Spinal cord (tissue), 10 donors: ENCODE data around the gene PCGF3. TPM values are rescaled to one million over a fixed set of nuclear protein-coding genes. Genes with fewer than 3 reads are reported as not detected.

Source experiments
- DNase-seq, 6 donors: peaks; one replicate each; pipeline versions ENCODE4 v3.0.0 to v3.0.0-alpha.2; 2013 to 2015; ENCODE audit warnings: low spot score in 6 of 6, low read depth in 4 of 6
- H3K27ac ChIP-seq: one replicate; pipeline ENCODE4 v1.5.1; 2013; ENCODE audit warnings: low read depth, low read length, control low read depth
- H3K27me3 ChIP-seq: one replicate; pipeline ENCODE4 v1.6.1; 2013; ENCODE audit warnings: low read length; ENCODE audit not compliant: control insufficient read depth, insufficient read depth
- H3K36me3 ChIP-seq: one replicate; pipeline ENCODE4 v1.6.1; 2013; ENCODE audit warnings: low read length; ENCODE audit not compliant: control insufficient read depth, insufficient read depth
- H3K4me1 ChIP-seq: one replicate; pipeline ENCODE4 v1.6.1; 2013; ENCODE audit warnings: low read length; ENCODE audit not compliant: control insufficient read depth, insufficient read depth
- H3K4me3 ChIP-seq: one replicate; pipeline ENCODE4 v1.5.1; 2013; ENCODE audit warnings: low read depth, low read length, control low read depth
- H3K9me3 ChIP-seq: one replicate; pipeline ENCODE4 v1.6.1; 2013; ENCODE audit warnings: low read length; ENCODE audit not compliant: control insufficient read depth, insufficient read depth
- WGBS: methylation state at CpG from one replicate; pipeline ENCODE4 v1.1.5; 2013; ENCODE audit warnings: missing lambda C conversion rate; ENCODE audit not compliant: insufficient coverage; 5-methylcytosine and 5-hydroxymethylcytosine counted together
- polyA plus RNA-seq, 2 donors: library from polyadenylated mRNA; unstranded; fragments of 120-200 nt; gene quantifications; one replicate each; pipeline ENCODE4 v1.2.1, GENCODE V29; 2013; ENCODE audit not compliant: insufficient read length in 2 of 2
- total RNA-seq, 2 donors: library from RNA; depleted of rRNA in 1 of 2; stranded (reverse); fragments of 120-200 nt in 1 of 2; fragments of >200 nt in 1 of 2; gene quantifications; one replicate each; pipeline versions ENCODE4 v1.2.3 to v1.2.4, GENCODE V29; 2013 to 2014
- donor health status: healthy.

Gene PCGF3
- total and polyA plus RNA-seq, 4 donors: 40.4 to 80.2 (median 61.8) TPM

- peaks cover 12% of the 10 kb centered on the region for H3K4me1 ChIP-seq
- peaks cover 72% of the 10 kb centered on the region for H3K36me3 ChIP-seq
- H3K27ac ChIP-seq: no peak overlapping the region
- no peak overlapping the region for H3K4me3 ChIP-seq
- DNase-seq: no peak
- no peaks in the 10 kb centered on the region for H3K27me3 ChIP-seq
- H3K9me3 ChIP-seq: no peaks in the 10 kb centered on the region
- WGBS: 89% methylated on average over 12 of the region's 14 CpGs
These were observed 55.5 kb downstream of the PCGF3 start for GRCh38 chr4:761086-761485.

DNA sequence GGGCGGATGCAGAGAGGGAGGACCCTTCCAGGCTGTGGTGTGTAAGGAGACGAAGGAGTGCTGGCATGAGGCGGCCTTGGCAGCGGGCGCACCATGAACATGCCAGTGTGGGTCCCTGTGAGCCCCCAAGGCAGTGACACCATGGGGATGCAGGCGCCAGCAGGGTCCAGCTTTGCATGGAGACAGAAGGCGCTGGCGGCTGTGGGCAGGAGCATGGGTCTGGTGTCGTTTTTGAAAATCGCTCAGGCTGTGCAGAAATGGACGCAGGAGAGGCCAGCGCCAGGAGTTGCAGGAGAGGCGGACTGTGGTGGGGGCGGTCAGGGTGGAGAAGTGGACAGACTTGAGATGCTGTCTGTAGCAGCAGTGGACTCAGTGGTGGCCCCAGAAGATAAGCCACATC lies 56.1 kb downstream of the PCGF3 start:
- Histone ChIP-seq H3K4me3 (no peak overlapping the region), H3K9me3 (no peaks in the 10 kb centered on the region), H3K27me3 (no peaks in the 10 kb centered on the region), H3K27ac (no peak overlapping the region), H3K4me1 (peaks cover 12% of the 10 kb centered on the region), H3K36me3 (peaks cover 74% of the 10 kb centered on the region)
- 97% methylated on average over 13 of the region's 14 CpGs for WGBS
- DNase-seq: no peak

GRCh38 chr4:762211-763190 lies 56.9 kb downstream of the PCGF3 start:
- 69% methylated on average over 21 of the region's 24 CpGs for WGBS
- H3K27ac ChIP-seq: no peak overlapping the region
- no peaks in the 10 kb centered on the region for H3K9me3 ChIP-seq
- peaks cover 77% of the 10 kb centered on the region for H3K36me3 ChIP-seq
- no peak overlapping the region for H3K4me3 ChIP-seq
- peak in 1 of 6 donors; percentile 84 for DNase-seq
- peaks cover 12% of the 10 kb centered on the region for H3K4me1 ChIP-seq
- no peaks in the 10 kb centered on the region for H3K27me3 ChIP-seq

DNA sequence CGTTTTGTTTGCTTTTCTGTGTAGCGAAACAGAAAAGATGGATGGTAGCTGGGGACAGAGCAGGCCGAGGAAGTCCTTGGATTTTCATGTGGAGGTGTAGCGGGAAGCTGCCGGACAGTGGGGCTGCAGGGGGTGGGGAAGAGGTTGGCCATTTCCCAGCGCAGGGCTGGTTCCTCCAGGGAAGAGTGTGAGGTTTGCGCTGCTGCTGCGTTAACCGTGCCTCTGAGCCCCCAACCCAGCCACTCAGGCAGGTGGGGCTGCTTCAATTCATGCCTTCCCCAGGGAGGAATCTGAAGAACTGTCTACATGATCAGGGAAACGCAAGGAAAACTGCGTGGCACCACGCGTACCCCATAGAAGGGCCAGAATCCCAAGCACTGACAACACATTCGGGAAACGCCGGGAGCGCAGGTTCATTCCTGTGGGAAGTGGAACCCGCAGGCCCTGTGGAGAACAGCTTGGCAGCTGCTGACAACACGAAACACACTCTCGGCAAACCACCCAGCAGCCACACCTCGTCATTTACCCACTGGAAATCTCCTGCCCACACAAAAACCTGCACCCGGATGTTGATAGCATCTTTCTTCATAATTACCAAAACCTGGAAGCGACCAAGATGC lies 57.7 kb downstream of the PCGF3 start:
- Histone ChIP-seq H3K4me1 (peaks cover 12% of the 10 kb centered on the region), H3K27ac (no peak overlapping the region), H3K27me3 (no peaks in the 10 kb centered on the region), H3K36me3 (peaks cover 74% of the 10 kb centered on the region), H3K4me3 (no peak overlapping the region), H3K9me3 (no peaks in the 10 kb centered on the region)
- 81% methylated on average over 22 of the region's 23 CpGs for WGBS
- DNase-seq: no peak

GRCh38 chr4:763922-764321 lies 58.3 kb downstream of the PCGF3 start:
- Histone ChIP-seq H3K27ac (no peak overlapping the region), H3K27me3 (no peaks in the 10 kb centered on the region), H3K36me3 (peaks cover 75% of the 10 kb centered on the region), H3K4me3 (no peak overlapping the region), H3K4me1 (peaks cover 13% of the 10 kb centered on the region), H3K9me3 (no peaks in the 10 kb centered on the region)
- no peak for DNase-seq
- 97% methylated on average over 10 of the region's 11 CpGs for WGBS

DNA sequence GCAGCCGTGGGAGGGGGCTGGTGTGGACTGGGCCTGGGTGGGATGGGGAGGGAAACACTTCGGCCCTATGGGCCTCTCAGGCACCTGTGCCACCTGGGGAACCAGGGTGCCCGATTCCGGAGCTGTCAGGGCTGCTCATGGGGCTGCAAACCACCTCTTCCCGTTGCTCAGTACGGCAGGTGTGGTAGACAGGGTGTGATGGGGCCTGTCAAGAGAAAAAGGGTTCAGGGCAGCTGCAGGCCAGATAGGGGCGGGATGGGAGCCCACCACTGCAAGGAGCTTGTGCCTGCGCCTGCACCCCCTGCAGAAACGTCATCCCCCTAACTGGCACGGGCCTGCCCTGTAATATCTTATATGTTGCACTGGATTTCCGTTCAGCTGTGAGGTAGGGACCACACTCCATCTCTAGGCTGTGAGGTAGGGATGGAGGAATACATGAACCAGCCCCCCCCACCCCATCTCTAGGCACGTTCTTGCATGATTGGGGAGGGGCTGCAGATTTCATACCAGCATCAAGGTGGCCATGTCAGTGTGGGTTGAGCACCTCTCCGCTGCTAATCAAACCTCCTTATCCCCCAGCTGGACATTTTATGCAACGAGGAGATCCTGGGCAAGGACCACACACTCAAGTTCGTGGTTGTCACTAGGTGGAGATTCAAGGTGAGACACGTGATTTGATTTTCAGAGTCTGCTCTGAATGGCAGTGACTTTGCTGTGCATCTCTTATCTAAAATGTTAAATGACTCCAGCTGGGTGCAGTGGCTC lies 59.0 kb downstream of the PCGF3 start:
- 89% methylated on average over 9 of the region's 16 CpGs for WGBS
- H3K27me3 ChIP-seq: no peaks in the 10 kb centered on the region
- H3K36me3 ChIP-seq: peaks cover 80% of the 10 kb centered on the region
- DNase-seq: no peak
- peaks cover 15% of the 10 kb centered on the region for H3K4me1 ChIP-seq
- no peak overlapping the region for H3K4me3 ChIP-seq
- no peak overlapping the region for H3K27ac ChIP-seq
- no peaks in the 10 kb centered on the region for H3K9me3 ChIP-seq

- WGBS: 83% methylated on average over 7 of the region's 7 CpGs
- no peak for DNase-seq
- Histone ChIP-seq H3K4me1 (peaks cover 15% of the 10 kb centered on the region), H3K27me3 (no peaks in the 10 kb centered on the region), H3K9me3 (no peaks in the 10 kb centered on the region), H3K4me3 (no peak overlapping the region), H3K36me3 (peaks cover 76% of the 10 kb centered on the region), H3K27ac (no peak overlapping the region)
These were observed 60.5 kb downstream of the PCGF3 start for GRCh38 chr4:766152-766515.

DNA sequence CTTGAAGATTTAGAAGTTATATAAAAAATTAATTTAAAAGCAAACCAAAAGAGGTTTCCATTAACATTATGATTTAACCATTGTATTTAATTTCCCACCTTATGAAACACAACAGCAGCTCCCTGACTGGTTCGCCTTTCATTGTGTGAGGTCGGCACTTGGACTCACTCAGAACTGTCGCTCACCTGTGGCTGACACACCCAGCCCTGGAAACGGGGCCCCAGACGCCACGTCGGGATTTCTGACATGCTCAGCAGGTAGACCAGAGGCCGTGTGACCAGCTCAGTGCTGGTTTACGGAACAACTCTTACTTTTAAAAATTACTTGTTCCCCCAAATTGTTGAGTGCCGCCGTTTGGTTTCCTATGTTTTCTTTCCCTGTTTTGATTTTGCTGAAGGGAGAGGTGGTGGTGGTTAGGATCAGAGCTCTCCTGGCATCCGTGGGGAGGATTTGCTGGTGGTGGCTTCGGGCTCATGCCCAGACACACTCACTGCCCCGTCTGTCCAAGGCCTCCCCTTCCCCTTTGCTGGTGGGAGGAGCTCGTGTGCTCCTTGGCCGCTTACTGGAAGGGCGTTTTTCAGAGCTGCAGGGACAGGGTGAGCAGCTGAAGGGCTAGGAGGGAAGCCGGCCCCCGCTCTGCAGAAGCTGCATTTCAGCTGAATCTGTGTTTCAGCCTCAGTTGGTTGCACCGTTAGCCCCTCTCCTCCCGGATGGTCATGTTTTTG lies 61.1 kb downstream of the PCGF3 start:
- Histone ChIP-seq H3K4me1 (peaks cover 21% of the 10 kb centered on the region), H3K36me3 (peaks cover 75% of the 10 kb centered on the region), H3K4me3 (no peak overlapping the region), H3K9me3 (no peaks in the 10 kb centered on the region), H3K27ac (no peak overlapping the region), H3K27me3 (no peaks in the 10 kb centered on the region)
- 86% methylated on average over 5 of the region's 21 CpGs for WGBS
- no peak for DNase-seq

- Histone ChIP-seq H3K27me3 (no peaks in the 10 kb centered on the region), H3K9me3 (no peaks in the 10 kb centered on the region), H3K4me3 (no peak overlapping the region), H3K4me1 (peaks cover 26% of the 10 kb centered on the region), H3K27ac (no peak overlapping the region), H3K36me3 (peaks cover 73% of the 10 kb centered on the region)
- 81% methylated on average over 10 of the region's 15 CpGs for WGBS
- DNase-seq: no peak
These were observed 62.4 kb downstream of the PCGF3 start for GRCh38 chr4:768076-768475.
